GM18511 (cell line): ENCODE results near the gene STK11.

Experiments used
- ATAC-seq: cut with Tn5 transposase; IDR thresholded peaks from one replicate; pipeline ENCODE4 v1.9.1; 2021; ENCODE audit warnings: mild to moderate bottlenecking, moderate library complexity; ENCODE audit not compliant: unreplicated experiment

STK11 gene, protein sequence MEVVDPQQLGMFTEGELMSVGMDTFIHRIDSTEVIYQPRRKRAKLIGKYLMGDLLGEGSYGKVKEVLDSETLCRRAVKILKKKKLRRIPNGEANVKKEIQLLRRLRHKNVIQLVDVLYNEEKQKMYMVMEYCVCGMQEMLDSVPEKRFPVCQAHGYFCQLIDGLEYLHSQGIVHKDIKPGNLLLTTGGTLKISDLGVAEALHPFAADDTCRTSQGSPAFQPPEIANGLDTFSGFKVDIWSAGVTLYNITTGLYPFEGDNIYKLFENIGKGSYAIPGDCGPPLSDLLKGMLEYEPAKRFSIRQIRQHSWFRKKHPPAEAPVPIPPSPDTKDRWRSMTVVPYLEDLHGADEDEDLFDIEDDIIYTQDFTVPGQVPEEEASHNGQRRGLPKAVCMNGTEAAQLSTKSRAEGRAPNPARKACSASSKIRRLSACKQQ

GRCh38 chr19:1205114-1206099, at the start of gene STK11:
Gene STK11, plus strand, starts transcription at chr19:1205778. Its CDS starts 1,136 bp downstream, at chr19:1206914.
- ATAC-seq = peak; percentile 93

DNA sequence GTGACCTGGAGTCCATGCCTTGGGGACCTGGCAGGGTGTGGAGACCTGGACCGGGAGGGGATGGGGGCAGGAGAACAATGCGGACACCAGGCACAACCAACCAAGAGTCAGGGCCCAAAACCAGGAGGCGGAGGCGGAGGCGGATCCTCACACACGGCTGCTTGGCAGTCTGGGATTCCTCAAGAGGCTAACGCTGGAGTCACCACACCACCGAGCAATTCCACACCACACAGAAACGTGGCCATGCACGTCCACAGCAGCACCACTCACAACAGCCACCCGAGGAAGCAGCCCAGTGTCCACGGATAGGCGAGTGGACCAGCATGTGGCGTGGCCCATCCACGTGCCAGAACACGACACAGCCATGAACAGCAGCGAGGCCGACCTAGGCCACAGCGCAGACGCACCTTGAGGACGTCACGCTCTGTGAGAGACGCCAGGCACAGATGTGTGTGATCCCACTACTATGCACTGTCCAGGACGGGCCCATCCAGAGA, 49.2 kb upstream of the STK11 start:
- ATAC-seq = no peak

- no peak for ATAC-seq
These were observed 48.6 kb upstream of the STK11 start for GRCh38 chr19:1156830-1157615.

- no peak for ATAC-seq
These were observed 47.4 kb upstream of the STK11 start for GRCh38 chr19:1157931-1158884.

DNA sequence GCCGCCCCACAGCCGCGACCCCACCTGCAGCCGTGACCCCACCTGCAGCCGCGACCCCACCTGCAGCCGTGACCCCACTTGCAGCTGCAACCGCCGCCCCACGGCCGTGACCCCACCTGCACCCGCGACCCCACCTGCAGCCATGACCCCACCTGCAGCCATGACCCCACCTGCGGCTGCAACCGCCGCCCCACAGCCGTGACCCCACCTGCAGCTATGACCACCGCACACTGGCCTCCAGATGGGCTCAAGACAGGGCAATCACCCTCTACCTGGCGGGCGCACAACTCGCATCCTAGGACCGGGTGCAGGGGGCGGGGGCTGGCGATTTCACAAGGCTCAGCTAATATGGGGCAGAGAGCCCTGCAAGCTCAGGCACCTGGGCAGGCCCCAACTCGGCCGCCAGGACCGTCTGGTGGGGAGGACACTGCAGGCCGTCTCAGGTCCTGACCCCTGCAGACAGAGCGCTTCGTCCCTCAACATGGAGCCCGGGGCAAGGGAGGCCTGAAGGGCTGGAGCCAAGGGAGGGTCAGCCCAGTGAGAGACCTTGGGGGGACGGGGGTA, 46.6 kb upstream of the STK11 start:
- no peak for ATAC-seq

GRCh38 chr19:1159864-1160595, 45.5 kb upstream of the STK11 start:
- no peak for ATAC-seq

DNA sequence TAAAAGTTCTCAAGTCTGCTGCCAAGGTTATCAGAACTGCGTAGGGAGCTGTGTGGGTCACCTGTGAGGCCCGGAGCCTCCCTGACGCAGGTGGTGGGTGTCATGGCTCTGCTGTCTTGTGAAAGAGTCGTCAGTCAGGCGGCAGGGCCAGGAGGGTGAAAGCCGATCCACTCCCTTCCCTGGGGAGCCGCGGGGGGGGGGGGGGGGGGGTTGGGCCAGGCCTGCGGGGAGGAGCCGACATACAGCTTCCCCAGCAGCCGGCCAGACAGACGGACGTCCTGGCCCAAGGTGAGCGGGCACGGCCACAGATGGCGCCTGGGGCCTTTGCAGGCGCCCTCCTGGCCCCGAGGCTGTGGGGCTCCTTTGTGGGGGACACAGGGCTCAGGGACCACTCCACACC, 43.9 kb upstream of the STK11 start:
- no peak for ATAC-seq

GRCh38 chr19:1162404-1163282, 42.9 kb upstream of the STK11 start:
- ATAC-seq = no peak

DNA sequence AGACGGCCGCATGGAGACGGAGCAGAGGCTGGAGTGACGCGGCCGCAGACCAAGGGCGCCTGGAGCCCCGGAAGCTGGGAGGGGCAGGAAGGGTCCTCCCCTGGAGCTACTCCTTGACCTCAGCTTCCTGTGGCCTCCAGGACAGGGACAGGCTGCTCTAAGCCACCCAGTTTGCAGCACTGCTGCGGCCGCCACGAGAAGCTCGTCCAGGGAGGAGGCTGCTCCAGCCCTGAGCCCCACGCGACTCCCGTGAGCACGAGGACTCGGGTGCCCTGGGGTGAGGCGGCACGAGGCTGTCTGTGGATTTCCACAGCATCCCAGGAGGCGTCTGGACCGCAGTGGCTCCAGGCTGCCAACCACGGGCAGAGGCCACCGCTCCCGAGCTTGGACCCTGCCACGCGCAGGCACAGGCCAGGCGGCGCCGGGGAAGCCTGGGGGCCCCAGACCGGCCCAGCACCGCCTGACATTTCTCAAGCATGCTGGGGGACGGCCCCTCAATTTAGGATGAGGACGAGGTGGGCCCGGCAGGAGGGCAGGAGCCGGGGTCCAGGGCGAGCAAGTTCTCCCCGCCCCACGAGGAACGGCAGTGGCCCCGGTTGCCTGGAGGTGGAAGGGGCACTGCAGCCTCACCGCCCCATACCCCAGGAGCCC, 42.2 kb upstream of the STK11 start:
- no peak for ATAC-seq

- no peak for ATAC-seq
These were observed 41.5 kb upstream of the STK11 start for GRCh38 chr19:1163934-1164683.

DNA sequence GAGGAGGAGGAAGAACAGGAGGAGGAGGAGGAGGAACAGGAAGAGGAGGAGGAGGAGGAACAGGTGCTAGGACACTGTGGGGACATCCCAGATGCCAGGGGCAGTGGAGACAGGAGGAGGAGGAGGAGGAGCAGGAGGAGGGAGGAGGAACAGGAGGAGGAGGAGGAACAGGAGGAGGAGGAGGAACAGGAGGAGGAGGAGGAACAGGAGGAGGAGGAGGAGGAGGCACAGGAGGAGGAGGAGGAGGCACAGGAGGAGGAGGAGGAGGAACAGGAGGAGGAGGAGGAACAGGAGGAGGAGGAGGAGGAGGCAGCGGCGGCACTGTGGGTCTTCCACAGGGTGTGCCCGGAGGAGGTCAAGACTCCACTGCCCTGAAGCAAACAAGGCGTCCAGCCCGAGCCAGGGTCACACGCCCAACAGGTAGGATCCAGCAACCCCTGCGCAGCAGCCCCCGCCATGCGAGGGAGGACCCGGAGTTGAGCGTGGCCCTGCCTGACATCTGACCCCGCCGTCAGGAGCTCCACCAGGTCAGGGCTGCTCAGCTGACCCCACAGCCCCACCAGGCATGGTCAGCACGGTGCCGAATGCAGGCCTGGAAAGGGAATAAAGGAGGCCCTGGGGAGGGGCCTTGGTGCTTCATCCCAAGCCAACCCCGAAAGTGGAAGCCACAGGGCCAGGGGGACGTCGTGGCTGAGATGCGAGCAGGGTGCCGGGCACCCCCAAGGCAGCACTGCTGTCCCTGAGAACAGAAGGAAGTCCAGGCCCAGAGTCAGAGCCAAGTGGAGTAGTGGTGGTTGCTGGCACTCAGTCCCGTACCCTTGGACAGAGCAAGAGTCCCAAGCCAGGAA, 40.7 kb upstream of the STK11 start:
- ATAC-seq = no peak

DNA sequence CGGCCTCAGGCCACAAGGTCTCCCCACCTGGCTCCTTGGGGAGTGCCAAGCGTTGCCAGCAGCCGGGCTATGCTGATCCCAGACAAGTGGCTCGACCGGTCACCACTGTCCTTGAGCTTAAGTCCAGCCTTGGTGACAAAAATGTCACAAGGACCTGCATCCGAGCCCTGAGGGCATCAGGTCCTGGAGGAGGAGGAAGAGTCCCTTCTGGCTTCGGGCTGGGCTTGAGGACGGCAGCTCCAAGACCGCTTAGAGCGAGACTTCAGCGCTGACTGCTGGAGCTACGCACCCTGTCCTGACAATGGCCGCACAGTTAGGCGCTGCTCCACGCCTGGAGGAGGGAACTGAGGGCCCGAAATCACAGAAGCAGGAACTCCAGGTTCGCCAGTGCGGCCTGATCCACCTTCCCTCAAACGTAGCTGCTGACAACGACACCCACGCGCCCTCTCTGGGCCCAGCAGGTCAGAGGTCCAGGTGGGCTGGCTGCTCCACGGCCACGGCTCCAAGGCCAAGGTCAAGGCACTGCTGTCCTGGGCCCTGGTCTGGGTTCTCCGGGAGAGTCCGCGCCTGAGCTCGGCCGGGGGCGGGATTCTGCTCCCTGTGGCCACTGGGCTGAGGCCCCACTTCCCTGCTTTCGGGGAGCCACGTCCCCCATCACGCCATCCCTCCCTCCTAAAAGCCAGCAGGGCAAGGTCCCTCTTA, 38.6 kb upstream of the STK11 start:
- ATAC-seq = no peak

DNA sequence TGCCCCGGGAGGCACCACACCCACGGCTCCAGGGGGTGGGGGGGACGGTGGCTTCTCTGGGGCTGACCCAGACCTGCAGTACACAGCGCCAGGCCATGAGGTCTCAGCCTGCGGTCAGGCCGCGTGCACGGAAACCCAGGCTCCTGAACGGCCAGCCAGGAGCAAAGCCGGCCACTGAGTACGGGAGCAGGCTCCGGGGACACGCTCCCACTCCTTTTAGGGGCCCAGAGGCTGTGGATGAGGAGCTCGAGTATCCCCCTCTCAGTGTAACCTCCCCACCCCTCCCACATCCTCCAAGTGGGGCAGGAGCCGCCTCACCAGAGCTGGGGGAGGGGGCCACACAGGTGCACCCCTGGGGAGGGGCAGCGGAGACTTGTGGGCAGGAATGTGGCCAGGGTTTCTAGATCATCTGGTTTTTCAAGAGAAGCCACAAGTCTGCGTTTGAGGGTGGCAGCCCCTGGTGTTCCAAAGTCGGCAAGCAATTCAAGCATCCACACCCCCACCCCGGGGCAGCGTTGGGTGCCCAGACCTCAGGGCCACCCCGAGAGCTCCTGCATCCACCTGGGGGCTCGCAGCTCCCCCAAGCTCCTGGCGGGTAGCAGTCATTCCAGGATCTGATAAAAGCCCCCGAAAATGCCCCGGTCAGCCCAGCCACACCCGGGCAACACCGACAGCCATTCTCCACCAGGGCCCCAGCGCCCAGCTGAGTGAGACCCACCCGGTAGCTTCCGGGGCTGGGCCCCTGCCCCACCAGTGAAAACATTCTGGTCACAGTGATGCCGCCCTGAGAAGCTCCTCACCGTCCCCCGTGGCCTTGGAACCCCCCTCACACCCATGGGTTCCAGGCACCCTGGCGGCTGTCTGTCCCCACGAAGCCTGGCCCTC, 37.6 kb upstream of the STK11 start:
- no peak for ATAC-seq
